GM19324 (cell line): ENCODE data around the gene CCIN.
"Not testable (repeated sequence)": the region's sequence is repeated elsewhere in the genome, so short reads cannot be mapped to it uniquely, and the experiment has no call there.

Source experiments
- ATAC-seq: cut with Tn5 transposase; IDR thresholded peaks from one replicate; pipeline ENCODE4 v1.9.1; 2021; ENCODE audit warnings: mild to moderate bottlenecking, moderate library complexity; ENCODE audit not compliant: unreplicated experiment, low FRiP score

The CCIN gene

DNA sequence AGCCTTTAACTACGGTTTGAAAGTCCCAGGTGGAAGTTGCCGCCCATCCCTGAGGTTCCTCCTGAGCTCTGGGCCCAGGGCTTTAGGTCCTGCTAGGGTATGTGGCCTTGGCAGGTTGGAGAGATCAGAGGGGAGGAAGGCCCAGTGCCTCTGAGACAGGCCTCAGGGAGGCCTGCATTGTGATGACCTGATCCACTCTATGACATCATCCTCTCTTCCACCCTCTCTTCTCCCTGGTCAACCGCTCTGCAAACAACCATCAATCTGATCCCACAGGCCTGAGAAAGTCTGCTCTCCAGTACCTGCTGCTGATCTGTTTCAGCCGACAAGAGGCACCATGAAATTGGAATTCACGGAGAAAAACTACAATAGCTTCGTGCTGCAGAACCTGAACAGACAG is at the start of gene CCIN:
Gene CCIN (plus strand): TSS at position 223 of the 400 bp plus-strand sequence. CDS start 115 bp downstream, at position 338.
- no peak for ATAC-seq

DNA sequence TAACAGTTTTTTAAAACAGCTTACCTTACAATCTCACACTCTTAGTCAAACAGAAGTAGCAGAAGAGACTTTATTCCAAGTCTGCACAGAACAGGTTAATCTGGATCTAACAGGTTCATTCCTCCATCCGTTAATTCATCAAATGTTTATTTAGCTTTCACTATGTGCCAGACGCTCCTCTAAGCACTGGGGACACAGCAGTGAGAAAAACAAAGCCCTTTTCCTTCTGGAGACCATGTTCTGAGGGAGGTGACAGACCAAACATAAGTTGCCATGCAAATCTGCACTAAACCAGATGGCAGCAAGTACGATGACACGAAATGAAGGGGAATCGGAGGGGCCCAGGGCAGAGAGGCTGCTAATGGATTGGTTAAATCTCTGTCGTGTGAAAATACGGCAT is 49.7 kb upstream of the CCIN start:
- ATAC-seq: no peak

DNA sequence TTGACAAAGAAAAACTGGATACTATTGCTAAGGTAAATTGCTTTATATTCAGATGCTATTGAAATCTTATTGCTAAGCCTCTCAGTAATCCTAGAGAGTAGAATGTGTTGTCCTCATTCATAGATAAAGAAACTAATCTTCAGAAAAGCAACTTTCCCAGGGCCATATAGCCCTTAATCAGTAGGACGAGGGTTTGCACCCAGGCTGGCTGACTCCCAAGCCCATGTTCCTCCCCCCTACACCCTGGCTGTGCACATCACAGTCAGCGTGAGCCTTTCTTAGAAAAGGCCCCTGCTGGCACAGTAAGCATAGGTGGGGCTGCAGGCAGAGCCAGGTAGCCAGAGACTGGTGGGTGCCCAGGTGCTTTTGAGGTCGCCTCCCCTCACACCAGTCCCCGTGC is 48.5 kb upstream of the CCIN start:
- no peak for ATAC-seq

DNA sequence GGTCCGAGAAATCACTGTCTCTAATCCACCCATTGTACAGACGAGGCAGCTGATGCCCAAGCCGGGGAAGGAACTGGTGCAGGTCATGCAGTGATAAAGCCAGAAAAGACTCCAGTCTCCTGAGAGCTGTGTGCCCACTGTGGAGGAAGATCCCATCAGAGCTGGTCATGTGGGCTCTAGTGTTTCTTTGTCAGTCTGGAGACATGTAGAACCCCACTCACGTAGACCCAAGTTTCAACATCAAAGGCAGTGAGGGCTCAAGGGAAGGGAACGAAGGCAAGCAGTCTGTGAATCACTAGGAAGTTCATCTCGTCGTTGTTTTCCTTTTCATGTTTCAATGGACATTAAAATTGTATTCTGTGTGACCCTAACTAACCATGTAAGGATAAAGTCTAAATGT is 47.2 kb upstream of the CCIN start:
- no peak for ATAC-seq

DNA sequence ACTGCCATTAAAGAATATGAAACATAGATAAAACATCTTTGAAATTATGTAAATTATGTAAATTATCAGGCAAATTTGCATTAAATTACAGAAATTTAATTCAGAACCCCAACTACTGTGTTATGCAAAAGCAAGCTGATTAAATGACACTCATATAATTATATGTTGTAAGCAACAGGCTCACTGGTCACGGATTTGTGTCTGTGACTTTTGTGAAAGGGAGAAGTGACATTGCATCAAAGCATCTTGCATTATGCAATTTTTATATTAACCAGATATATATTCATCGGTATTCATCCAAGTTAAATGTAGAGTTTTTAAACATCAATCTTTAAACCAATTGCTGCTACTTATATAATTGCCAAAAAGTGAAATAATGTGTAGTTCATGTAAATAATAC is 45.7 kb upstream of the CCIN start:
- ATAC-seq: no peak

DNA sequence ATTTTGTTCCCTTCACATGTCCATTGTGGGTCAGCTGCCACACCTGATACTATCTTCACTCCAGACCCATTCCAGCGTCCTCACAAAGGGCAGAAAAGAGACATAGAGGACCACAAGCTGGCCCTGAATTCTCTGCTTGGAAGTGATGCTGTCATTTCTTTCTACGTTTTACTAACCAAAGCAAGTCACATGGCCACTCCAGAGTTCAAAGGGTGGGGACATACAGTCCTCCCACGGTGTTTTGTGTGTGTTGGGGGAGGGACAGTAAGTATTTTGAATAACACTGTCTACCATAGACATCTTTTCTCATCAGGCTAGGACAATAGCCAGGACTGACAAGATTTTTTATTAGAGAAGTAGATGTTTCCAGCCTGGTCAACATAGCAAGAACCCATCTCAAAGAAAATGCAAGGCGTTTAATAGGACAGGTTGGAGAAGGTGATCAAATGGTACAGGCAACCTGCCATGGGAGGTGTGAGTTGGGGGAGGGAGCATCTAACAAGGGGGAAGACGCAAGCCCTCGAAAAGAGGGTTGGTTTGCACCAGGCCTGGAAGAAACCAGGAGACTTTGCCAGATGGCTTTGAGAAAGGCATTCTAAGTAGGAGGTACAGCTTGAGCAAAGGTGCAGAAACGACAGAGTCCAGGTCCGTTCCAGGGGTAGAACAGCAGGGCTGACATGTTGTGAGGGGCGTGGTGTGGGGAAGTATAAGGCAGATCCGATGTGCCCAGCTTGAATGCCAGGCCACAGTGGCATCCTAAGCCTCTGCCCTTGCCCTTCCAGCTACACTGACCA is 43.9 kb upstream of the CCIN start:
- ATAC-seq: no peak

DNA sequence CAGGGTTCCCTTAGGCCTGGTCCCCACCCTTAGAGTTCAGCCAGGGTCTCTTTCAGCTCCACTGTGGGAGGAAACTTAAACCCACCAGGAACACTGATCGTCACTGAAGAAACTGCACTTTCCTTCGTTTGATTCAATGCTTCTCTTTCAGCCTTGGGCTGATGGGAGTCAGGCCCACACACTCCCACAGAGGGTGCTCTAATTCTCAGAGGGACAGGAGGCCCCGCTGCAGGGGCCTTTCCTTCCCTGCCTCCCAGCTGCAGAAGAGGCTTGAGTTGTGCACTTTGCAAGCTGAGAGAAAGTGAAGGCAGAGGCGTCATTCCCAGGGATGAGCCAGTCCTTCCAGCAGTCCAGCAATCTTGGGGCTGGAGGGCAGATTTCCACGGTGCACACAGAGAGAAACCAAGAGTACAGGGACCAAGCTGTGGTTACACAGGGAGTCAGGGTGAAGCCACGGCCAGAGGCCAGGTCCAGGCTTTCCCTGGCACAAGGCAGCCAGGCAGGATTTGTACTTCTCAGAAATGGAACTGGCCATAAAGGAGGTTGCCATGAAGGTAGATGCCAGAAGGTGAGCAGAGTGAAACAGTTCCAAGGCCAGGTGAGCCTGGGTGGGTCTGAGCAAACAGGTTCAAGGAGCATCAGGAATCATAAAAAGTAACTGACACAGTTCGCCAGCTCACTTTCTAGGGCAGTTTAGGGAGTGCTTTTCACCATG is 43.0 kb upstream of the CCIN start:
- ATAC-seq: no peak

DNA sequence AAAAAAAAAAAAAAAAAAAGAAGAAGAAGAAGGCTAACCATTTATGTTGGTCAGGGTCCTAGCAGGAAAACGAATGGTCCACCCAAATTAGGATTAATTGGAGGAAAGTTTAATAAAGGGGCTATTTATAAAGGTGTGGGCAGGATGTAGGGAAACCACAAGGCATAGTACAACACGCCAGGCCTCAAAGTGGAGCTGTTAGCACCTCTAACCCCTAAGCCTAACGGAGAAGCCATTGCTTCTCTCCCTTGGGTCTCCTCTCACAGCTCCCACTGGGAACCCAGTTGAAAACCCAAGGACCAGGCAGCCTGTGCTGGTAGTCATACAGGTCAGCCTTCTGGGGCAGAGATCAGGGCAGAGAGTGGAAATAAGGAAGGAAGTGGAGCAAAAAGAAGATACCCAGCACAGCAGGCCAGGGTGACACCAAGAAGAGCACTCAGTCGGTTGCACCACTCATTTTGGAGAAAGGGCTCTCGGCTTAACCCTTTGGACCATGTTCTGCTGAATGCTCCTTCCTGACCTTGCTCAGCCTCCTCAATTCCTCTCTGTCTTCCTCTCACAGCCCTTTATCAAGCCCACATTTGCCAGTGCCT is 41.4 kb upstream of the CCIN start:
- no peak for ATAC-seq

DNA sequence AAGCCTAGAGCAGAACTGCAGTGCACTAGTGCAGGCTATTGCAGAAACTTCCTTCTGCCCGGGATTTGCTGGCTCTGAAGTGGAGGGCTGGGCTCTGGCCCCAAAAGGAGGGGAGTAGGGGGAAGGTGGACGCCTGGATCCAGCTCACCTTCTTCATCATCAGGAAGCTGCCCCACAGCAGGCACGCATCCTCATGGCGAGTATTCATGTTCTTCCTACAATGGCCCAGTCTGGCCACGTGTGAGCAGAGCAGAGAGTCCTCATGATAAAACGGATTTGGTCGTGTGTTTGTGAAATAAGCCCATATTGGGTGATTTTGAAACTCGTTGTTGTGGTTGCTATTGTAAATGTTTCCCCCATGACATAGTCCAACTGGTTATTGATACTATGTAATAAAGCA is 40.8 kb upstream of the CCIN start:
- no peak for ATAC-seq

DNA sequence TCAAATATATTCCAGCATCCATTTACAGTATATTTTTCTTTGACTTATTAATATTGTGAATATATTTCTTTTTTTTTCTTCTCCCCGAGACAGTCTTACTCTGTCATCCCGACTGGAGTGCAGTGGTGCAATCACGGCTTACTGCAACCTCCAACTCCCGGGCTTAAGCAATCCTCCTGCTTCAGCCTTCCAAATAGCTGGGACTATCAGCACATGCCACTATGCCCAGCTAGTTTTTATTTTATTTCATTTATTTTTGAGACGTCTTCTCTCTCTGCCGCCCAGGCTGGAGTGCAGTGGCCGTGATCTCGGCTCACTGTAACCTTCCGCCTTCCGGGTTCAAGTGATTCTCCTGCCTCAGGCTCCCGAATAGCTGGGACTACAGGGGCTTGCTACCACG is 40.0 kb upstream of the CCIN start:
- no peak for ATAC-seq

DNA sequence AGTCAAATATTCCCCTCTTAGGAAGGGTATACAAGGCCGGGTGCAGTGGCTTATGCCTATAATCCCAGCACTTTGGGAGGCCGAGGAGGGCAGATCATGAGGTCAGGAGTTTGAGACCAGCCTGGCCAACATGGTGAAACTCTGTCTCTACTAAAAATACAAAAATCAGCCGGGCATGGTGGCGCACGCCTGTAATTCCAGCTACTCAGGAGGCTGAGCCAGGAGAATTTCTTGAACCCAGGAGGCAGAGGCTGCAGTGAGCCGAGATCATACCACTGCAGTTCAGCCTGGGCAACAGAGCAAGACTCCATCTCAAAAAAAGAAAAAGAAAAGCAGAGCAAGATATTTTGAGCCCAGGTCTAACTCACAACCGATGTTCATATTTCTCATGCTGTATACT is 37.5 kb upstream of the CCIN start:
- ATAC-seq: not testable (repeated sequence)

DNA sequence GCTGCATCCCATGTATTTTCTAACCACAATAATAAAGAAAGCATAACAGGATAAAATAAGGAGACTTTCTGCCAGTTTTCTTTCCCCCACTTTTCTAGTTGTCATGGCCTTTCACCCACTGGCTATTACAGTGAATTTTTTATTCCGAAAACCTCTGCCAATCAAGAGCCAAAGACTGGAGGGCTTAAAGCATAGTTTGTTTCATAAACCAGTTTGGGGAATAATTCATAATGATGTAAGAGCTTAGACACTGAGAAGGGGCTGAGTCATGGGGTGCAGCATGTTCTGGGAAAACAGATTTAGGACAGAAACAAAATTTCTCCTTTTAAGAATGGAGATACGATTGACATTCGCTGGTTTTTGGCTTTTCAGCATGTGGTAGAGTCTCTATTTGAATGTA is 37.1 kb upstream of the CCIN start:
- no peak for ATAC-seq

DNA sequence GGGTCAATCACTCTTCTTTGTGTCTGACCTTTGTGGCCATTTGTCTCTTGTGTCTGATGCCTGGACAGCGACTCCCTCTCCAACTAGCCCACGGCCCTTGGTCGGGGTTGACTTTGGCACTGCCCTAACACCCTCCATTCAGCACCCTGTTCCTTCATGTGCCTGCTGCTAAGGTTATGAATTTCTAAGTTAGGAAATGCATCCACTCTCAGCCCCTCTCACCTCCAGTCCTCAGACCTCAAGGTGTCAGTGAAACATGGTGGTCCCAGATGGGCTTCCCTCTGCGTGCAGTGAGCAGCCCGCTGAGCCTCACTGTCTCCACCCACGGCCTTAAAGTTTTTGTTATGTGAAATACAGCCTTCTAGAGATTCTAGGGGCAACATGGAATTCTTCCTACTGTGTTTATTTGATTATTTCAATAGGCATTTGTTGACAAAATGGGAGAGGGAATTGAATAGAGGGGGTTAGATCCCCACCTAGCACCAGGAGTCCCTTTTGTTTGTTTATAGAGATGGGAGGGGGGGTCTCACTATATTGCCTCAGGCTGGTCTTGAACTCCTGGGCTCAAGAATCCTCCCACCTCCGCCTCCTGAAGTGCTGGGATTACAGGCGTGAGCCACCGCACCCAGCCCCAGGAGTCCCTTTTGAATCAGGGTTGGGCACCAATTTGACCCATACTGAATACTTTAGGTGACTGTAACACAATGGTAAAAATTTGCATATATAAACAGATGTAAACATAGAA is 34.3 kb upstream of the CCIN start:
- ATAC-seq: no peak

DNA sequence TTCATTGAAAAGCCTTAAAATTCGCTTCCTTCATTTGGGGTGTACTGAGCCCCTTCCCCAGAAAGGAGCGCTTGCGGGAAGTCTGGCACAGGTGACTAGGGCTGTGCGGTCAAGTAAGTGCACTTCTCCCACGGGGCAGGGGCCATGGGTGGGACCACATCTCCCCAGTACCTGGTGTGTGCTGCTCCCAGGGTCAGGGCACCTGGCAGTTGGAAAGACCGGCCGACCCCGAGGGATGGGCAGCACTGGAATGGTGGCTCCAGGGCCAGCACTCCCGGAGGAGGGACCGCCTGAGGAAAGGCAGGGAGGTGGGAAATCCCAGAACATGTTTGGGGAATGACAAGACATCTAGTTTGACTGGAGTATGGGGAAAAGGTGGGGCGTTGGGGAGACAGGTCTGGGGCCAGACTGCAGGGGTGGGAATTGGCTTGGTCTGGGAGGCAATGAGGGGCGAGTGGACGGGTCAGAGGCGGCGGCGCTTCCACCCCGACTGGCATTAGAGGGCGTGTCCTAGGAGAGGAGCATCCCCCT is 33.4 kb upstream of the CCIN start:
- ATAC-seq: no peak

DNA sequence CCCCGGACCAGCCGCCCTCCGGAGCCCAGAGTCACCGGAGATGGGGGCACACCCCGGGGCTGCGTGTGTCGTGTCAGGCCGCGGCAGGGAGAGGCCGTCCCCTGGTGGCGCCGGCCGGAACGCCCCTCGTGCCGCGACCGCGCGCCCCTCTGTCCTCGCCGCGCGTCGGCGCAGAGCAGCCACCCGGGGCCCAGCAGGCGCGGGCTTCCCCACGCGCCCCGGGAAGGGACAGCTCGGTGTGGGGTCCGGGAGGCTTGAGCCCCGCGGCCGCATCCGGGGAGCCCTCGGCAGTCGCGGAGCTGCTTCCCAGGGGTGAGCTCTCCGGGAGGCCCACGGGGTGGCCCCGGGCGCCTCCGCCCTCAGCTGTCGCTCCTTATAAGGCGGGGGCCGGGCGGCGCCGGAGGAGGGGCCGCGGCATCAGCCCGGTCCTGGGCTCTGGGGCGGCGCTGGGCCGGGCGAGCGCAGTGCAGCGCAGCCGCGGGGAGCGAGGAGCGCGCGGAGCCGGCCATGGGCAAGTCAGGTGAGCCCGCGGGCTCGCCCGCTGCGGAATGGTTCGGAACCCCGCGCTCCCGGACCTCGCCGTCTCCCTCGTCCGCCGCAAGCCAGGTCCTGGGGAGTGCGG is 32.8 kb upstream of the CCIN start, which contains the start of gene GLIPR2:
Gene GLIPR2 (plus strand): TSS at position 462 of the 622 bp plus-strand sequence. CDS start 46 bp downstream, at position 508.
- ATAC-seq: peak; percentile 91

DNA sequence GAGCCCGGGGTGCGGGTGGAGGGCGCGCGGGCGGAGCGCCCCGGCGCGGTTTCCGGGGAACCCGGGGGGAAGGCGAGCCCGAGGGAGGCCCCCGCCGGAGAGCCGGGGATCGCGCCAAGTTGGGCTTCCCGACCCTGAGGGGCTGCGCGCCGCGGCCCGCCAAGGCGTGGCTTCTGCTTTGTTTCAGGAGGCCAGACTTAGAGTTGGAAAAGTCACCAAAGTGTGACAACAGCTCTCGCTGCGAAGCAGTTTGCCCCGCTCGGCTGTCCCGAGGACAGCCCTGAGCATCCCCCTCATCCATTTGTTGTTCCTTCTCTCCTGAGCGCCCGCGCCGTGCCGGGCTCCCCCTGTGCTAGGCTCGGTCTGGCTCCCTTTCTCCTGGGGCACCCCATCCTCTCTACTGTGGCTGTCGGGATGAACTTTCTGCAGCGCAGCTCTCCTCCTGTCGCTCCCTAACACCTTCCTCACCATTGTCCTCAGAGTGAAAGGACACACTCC is 32.2 kb upstream of the CCIN start:
- ATAC-seq: no peak

DNA sequence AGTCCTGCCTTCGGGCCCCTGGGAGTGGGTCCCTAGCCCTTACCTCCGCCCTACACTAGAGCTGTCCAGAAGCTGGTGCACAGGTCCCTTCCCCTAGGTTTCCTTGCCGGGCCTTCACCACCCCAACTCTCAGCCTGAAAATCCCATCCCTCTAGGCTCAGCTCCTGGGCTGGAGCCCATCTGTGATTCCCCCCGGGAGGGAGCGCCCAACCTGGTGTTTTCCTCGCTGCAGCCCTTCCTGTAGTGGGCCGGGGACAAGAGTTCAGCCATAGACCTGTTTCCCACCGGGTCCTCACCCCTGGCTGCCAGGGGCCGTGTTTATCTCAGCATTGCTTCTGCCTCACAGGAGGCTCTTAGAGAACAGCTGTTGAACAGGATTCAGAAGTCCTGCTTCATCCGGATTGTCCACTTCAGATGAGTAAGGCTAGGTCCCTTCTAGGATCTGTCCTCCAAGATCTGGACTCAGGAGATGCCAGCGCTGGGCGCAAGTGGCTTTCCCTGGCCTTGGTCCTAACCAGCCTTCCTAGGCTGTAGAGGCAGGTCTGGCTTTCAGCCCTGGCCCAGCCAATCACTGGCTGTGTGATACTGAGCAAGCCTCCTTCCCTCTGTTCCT is 31.7 kb upstream of the CCIN start:
- no peak for ATAC-seq

DNA sequence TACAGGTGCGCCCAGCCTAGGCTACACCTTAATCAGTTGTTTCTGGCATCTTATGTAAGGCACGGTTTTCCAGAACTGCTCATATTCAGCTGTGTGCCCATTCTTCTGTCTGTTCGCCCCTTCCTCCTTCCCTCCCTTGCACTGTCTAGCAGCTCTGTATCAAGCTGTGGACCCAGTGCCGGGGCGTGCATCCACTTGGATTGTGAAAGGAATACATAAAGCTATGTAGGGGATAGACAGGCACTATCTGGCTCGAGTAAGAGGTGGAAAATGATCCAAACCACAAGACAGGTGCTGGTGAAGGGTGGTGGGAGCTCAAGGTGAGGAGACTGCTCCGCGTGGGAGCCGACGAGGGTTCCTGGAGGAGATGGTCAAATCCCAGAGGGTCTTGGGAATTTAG is 30.7 kb upstream of the CCIN start:
- ATAC-seq: no peak

DNA sequence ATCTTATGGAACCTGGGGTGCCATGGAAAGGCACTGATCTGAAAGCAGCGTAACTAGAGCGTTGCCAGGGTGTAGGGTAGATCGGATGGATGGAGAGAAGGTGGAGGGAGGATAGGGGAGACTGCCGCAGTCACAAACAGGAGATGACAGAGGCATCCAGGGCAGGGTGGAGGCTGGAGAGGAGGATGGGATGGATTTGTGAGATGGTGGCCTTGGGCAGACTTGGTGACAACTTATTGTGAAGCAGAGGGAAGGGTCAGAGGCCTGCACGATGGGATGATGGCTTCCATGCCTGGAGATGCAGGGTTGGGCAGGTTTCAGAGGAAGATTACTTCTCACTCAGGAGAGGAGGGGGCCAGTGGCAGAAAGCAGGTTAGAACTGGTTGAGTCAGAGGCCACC is 30.3 kb upstream of the CCIN start:
- ATAC-seq: no peak
